RWPE1 (cell line): ENCODE results near the gene CA14.

Experiments used
- CTCF ChIA-PET: fragments of 350-600 bp; sonication (Branson Sonifier 250); formaldehyde crosslinking; extraction: SDS; loops from one replicate; lab custom pipeline; 2021; lab: Yijun Ruan, JAX
- POLR2A ChIA-PET: fragments of 400-600 bp; formaldehyde crosslinking; extraction: SDS; loops from one replicate; lab custom pipeline; 2020; ENCODE audit warnings: antibody characterized with exemption; ENCODE audit not compliant: low non-redundant PET; lab: Yijun Ruan, JAX
- DNase-seq: peaks from one replicate; pipeline ENCODE4 v3.0.0; 2012; ENCODE audit warnings: low spot score
- H3K27ac ChIP-seq: fragments of 450-650 bp; 2 replicates; pipeline ENCODE4 v1.5.1; 2017
- TF ChIP-seq, protein P1 (sequence below): fragments of 450-650 bp; conservative IDR thresholded peaks from 2 replicates; pipeline ENCODE4 v1.5.1; 2017; ENCODE audit warnings: low read depth, mild to moderate bottlenecking

Gene CA14

GRCh38 chr1:150281221-150281757 lies 23.7 kb downstream of the CA14 start:
- ChIA-PET POLR2A (no interaction called here), CTCF (interaction anchor here (0.6 to 3.8 kb wide), 6 partner anchors 9 to 685 kb away, joined by 3 to 21 read pairs (median 4); partner anchors contain the start of genes APH1A, C1orf54 and CA14)
- peak; percentile 56 for DNase-seq
- TF ChIP-seq, protein P1, sequence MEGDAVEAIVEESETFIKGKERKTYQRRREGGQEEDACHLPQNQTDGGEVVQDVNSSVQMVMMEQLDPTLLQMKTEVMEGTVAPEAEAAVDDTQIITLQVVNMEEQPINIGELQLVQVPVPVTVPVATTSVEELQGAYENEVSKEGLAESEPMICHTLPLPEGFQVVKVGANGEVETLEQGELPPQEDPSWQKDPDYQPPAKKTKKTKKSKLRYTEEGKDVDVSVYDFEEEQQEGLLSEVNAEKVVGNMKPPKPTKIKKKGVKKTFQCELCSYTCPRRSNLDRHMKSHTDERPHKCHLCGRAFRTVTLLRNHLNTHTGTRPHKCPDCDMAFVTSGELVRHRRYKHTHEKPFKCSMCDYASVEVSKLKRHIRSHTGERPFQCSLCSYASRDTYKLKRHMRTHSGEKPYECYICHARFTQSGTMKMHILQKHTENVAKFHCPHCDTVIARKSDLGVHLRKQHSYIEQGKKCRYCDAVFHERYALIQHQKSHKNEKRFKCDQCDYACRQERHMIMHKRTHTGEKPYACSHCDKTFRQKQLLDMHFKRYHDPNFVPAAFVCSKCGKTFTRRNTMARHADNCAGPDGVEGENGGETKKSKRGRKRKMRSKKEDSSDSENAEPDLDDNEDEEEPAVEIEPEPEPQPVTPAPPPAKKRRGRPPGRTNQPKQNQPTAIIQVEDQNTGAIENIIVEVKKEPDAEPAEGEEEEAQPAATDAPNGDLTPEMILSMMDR = peak; percentile 80
- H3K27ac ChIP-seq = peak overlapping the region; percentile 97

GRCh38 chr1:150281758-150282557 lies 24.4 kb downstream of the CA14 start, which contains the start of gene CIART:
Gene CIART, plus strand, starts transcription at chr1:150282554. Its CDS starts 714 bp downstream, at chr1:150283268.
- CTCF ChIA-PET = interaction anchor here (0.6 to 3.8 kb wide), 7 partner anchors 10 to 684 kb away, joined by 3 to 21 read pairs (median 4); partner anchors contain the start of genes APH1A, C1orf54 and CA14
- POLR2A ChIA-PET = interaction anchor here (0.6 to 1.0 kb wide), 2 partner anchors 9 to 12 kb away, joined by 3 to 7 read pairs; no protein-coding TSS in a partner anchor
- H3K27ac ChIP-seq = peak within 1 kb of the TSS; percentile 97
- TF ChIP-seq, protein P1 = no peak
- DNase-seq = peak; percentile 98

DNA sequence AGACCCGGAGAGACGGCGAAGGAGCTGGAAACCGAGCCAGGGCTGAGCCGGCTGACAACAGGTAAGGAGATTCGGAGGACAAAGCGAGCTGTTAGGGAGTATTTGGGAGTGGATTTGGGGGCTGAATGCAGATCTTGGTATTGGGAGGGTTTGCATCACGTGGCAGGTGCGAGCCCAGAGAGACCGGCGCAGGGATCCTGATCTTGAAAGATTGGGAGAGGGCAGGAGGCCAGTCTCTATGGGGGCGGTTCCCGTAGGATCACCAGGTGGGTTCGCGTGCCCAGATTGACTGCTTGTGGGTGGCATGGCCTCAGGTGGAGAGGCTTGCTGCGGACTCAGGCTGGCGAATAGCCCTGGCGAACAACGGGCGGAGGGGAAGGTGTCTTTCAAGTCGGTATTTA lies 25.0 kb downstream of the CA14 start:
- POLR2A ChIA-PET = interaction anchor here (0.6 to 1.0 kb wide), 2 partner anchors 8 to 12 kb away, joined by 3 to 7 read pairs; no protein-coding TSS in a partner anchor
- CTCF ChIA-PET = interaction anchor here (0.6 to 3.8 kb wide), 2 partner anchors 27 to 61 kb away, joined by 3 to 21 read pairs; no protein-coding TSS in a partner anchor
- TF ChIP-seq, protein P1 = no peak
- peak overlapping the region; percentile 97 for H3K27ac ChIP-seq
- no peak for DNase-seq

DNA sequence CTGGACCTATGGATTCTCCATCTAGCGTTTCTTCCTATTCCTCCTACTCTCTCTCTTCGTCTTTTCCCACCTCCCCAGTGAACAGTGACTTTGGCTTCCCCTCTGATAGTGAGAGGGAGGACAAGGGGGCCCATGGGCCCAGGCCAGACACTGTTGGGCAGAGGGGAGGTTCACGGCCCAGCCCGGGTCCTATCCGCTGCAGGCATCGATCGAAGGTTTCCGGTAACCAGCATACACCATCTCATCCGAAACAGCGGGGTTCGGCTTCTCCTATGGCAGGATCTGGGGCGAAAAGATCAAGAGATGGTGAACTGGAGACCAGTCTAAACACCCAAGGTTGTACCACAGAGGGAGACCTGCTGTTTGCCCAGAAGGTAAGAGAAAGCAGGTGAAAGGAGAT lies 25.7 kb downstream of the CA14 start:
- ChIA-PET CTCF (interaction anchor here (3.8 kb wide), 1 partner anchor 27 kb away, joined by 21 read pairs; no protein-coding TSS in a partner anchor), POLR2A (interaction anchor here (1.0 kb wide), 1 partner anchor 8 kb away, joined by 3 read pairs; no protein-coding TSS in a partner anchor)
- TF ChIP-seq, protein P1 = no peak
- no peak for DNase-seq
- H3K27ac ChIP-seq = peak overlapping the region; percentile 97

DNA sequence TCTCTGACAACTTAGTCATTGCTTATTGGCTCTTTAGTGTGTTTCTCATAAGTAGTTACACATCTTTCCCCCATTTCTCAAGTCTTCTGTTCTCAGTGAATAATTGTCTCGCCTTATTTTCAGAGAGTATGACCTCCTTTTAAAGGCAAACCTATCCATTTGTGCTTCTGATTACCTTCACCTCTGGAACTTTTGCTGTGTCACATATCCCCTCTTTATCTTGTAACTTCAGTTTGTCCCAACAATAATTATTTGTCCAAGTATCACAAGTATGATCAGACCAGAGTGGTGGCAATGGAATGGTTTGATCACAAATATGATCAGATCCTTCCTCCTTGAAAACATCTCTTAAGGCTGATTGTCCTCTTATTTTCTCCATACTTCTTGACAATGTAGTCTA lies 30.8 kb downstream of the CA14 start:
- TF ChIP-seq, protein P1 = no peak
- DNase-seq = no peak
- ChIA-PET POLR2A (no interaction called here), CTCF (no interaction called here)
- H3K27ac ChIP-seq = no peak overlapping the region

DNA sequence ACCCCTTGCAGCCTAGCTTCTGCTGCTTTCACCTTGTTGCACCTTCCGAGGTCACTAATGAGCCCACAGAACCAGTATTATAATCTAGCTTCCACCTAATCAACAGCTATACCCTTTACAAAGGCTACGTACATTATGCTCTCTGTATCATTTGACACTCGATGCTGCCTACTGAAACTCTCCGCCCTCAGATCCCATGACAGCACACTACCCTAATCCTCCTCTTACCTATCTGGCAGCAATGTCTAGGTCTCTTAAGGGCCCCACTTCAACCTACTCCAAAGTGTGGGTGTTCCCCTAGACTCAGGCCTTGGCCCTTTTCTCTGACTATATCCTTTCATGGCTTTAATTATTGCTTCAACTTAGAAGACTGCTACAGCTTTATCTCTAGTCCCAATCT lies 31.2 kb downstream of the CA14 start:
- ChIA-PET CTCF (no interaction called here), POLR2A (no interaction called here)
- no peak overlapping the region for H3K27ac ChIP-seq
- TF ChIP-seq, protein P1 = no peak
- DNase-seq = no peak
